GM19099 (cell line): ENCODE results near the gene NOD1.

Experiments
- POLR2A ChIP-seq: IDR thresholded peaks from 3 replicates; pipeline ENCODE4 v1.6.1; 2011; ENCODE audit warnings: low read depth; ENCODE audit not compliant: insufficient read length; ENCODE audit errors: extremely low read depth

NOD1 gene

DNA sequence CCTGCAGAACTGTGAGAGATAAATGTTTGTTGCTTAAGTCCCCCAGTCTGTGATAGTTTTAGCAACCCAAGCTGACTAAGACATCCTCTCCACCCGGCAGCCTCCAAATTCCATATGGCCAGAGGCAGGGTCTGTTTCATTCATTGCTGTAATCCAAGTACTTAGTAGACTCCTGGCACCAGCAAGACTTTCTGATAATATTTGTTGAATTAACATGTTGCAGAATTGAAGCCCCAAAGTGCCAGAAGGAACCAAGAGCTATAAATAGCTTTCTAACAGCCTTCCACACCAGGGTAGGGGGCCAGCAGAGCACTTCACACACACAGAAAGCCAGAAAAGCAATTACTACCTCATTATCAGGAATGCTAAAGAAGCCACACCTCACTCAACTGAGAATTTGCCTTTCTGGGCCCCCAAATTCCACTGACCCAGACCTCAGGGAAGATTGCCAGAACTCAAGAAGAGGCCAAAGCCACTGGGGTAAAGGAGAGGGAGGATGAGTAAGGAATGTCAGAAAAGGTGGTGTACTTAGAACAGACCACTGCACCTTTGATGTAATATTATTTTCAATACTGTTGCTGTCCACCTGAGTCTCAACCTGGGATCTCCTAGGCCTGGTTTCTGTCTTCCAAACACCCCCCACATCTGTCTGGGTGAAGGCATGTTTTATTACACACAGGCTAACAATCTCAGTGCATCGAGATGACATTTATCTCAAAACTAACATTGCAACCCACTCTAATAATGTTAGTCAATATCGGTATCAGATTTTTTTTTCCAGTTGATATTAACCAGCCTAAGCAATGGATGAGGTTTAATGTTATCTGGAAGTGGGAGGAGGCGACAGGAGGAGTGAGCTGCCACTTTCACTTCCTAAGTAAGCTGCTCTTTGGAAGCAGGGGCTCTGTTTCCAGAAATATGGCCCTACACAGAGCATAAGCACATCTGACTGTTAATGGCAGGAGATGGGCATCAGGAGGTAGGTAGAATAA is 5.5 kb downstream of the NOD1 start:
- TF ChIP-seq POLR2A, result no peak

- TF ChIP-seq POLR2A, result no peak
These were observed 6.4 kb downstream of the NOD1 start for GRCh38 chr7:30472081-30472783.

DNA sequence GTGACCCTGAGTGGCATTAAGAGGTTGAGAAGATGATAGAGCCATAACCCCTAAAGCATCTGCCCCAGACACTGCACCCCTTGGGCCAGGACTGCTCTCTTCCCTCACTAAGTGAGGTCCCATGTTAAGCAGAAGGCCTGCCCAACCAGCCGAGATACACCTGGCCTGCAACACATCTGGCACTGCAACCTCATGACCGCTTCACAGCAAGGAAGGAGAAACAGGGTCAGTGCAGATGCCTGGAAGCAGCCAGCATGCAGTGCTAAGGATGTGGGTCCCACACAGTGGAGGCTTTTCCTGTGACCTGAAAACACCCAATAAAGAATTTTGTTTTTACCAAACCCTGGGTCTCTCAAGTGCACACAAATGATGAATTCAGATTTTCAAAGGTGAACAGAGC is 7.4 kb downstream of the NOD1 start:
- TF ChIP-seq POLR2A, result no peak

DNA sequence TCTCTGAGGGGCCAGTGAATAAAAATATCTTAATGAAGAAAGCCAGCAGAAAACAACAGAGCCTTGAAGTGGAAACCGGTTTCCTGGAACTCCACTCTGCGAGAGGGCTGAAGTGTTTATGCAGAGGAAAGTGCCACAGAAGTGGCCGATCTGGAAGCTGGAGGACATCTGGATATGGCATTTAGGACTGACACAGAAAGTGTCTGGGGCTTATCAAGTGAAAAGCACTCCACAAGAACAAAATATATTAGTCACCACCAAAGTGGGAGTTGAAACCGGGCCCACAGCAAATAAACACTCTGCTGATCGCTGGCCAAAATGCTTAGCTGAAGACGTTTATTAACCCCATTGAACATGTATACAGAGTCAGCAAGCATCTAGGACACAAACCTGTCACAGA is 7.8 kb downstream of the NOD1 start:
- no peak for TF ChIP-seq POLR2A

- TF ChIP-seq POLR2A, result no peak
These were observed 8.3 kb downstream of the NOD1 start for GRCh38 chr7:30470163-30470770.

DNA sequence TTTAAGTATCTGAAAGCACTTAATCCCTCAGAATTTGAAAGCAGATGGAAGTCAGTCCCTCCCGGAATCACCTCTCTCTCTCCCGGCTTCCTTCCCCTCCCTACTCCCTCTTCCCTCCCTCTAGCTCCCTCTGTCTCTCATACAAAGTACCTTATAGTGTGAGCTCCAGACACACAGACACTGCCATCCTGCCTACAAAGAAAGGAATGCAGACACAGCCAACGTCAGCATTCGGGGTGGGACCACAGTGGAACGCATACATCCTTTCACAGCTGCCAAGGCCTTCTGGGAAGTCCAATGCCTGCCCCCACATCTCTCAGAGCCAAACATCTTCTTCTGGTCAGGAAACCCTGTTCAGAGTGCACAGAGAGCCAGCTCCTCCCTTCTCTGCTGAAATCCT is 9.3 kb downstream of the NOD1 start:
- TF ChIP-seq POLR2A, result no peak

DNA sequence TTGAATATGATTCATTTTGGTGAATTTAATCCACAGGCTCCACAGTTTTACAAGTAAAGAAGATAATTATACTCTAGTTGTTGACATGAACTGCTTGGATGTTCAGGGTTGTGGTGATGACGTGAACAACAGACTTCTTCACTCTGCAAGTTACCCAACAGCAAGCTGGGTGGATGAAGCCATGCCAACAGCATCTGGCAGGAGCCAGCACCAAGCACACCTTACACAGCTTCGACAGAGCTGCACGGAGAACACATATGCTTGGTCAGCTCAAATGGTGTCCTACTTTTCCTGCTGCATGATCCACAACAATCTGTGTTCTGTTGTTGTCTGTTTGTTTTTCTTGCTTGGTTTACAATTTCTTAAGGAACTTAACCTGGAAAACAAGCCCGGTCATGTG is 9.8 kb downstream of the NOD1 start:
- TF ChIP-seq POLR2A, result no peak

DNA sequence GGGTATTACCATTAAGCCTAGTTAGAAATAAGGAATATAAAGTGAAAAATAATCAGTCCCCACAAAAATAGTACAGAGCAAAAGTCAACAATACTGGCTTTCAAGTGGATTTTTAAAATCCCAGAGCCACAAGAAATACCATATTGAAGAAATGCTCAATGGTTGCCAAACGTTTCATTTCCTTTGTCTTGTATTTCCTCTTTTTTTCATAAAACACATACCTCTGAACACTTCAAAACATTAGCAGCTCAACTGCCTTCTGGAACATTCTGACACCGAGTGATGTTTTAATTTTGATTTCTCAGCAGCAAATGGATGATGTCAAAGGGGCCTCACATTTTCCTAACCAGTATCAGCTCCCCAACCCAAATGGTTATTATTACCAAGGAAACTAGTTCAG is 10.5 kb downstream of the NOD1 start:
- TF ChIP-seq POLR2A, result no peak

- no peak for TF ChIP-seq POLR2A
These were observed 11.3 kb downstream of the NOD1 start for GRCh38 chr7:30467271-30467670.

DNA sequence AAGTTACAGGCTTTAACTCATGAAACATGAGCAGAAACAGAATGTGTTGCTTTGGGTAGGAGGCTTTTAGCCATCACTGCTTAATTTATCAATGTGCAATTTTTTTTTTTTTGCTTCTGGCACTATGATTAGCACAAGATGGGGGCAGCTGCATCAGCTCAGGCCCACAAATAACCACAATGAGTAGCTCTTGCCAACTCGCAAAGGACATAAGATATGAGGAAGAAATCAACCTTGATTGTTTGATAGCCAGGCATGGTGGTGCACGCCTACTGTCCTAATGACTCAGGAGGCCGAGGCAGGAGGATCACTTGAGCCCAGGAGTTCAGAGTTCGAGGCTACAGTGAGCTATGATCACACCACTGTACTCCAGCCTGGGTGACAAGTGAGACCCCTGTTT is 12.3 kb downstream of the NOD1 start:
- no peak for TF ChIP-seq POLR2A

- TF ChIP-seq POLR2A, result no peak
These were observed 12.8 kb downstream of the NOD1 start for GRCh38 chr7:30465811-30466180.

DNA sequence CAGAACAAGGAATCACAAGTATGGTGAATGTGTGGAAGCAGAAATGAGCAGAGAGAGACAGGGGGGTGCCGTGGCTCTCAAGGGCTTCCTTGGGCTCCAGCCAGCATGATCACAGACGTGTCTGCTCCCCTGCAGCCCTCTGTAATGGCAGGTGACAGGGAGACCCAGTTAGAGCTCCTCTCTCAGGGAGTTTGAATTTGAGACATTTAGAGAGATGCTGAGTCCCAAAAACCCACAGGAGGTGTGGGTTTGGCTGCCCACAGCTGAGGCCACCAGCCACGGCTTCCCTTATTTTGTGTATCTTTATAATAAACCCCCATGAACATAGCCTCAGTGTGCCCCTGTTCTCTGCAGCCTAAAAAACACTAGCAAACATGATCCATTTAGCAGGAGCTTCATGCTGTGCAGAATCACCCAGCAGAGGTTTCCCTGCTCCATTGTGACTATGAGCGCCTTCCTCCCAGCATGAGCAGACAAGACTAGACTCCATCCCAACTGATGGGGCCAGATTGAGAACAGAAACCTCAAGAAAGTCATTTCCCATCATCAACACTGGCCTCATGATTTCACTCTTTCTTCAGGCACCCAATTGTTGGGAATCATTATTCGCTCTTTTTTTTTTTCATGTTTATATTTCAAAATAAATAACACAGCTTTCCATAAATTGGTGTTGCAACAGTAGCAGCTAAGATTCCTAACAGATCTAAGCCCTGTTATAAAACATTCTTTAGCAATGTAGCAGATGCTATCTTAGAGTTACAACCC is 13.4 kb downstream of the NOD1 start:
- TF ChIP-seq POLR2A, result no peak

GRCh38 chr7:30464231-30464671 is 14.3 kb downstream of the NOD1 start:
- no peak for TF ChIP-seq POLR2A

- TF ChIP-seq POLR2A, result no peak
These were observed 15.0 kb downstream of the NOD1 start for GRCh38 chr7:30463405-30464145.
